ENCODE results near the gene HNRNPK.

Gene HNRNPK

DNA sequence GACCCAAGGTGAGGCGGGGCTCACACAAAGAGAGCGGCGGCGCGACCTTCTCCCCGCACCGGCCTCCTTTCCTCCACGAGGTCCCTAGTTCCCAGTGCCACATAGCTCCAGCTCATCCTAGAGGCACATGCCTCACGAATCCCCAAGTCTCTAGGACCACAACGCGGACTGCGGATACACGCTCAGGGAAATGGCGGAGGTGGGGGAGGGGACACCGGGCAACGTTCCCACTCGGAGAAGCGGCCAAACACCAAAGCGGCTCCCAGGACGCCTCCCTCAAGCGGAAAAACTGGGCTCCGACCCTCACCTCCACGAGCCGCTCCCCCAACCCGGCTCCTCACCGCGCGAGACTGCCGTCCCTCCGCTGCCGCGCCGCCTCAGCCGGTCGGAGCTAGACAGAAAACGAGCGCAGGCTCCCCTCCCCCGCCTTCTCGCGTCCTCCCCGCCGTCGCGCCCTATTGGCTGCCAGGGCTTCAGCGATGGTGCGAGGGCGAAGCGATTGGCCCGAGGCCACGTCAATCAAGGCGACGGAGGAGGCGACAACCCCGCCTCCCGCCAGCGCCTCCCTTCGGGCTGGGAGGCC is at the start of gene HNRNPK:
TSS of gene HNRNPK (minus strand) at position 404 of the 583 bp plus-strand sequence. CDS start 1,963 bp downstream, outside the sequence.
- peak; percentile 100 for DNase-seq
- peak; percentile 89 for ATAC-seq

GRCh38 chr9:84027201-84027600 is 47.2 kb upstream of the HNRNPK start:
- DNase-seq = no peak

GRCh38 chr9:84024041-84024575 is 44.1 kb upstream of the HNRNPK start:
- DNase-seq (no peak), ATAC-seq (no peak)

More at GRCh38 chr9:84027201-84027600, 47.2 kb upstream of the HNRNPK start:
- ATAC-seq = no peak

DNA sequence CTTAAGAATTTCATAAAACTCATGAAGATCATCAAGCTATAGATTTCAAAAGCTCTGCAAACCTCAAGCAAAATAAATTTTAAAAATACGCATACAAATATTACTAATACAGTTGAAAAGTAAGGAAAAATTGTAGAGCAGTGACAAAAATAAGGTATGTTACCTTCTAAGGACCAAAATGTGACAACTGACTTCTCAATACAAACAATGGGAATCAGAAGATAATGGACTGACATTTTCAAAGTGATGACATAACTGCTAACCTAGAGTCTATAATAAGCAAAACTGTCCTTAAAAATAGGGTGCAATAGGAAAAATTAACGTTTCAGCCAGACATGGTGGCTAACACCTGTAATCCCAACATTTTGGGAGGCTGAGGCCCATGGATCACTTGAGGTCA is 27.6 kb upstream of the HNRNPK start:
- DNase-seq = no peak
- ATAC-seq = no peak

DNA sequence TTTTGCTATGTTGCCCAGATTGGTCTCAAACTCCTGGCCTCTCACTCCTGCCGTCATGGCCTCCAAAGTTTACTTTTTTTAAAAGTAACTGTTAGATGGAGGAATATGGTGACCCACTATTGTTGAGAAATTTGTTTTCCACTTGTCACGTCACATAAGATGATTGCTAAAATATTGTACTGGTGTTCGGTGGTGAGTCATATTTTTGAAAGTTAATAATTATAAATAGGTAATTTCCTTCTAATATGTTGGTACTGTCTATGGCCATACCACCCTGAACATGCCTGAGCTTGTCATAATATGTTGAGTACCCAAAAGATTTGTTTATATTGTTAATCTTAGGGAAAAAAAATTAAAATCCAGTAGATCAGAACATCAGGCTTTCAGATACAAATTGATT is 23.2 kb upstream of the HNRNPK start:
- ATAC-seq (no peak), DNase-seq (no peak)

DNA sequence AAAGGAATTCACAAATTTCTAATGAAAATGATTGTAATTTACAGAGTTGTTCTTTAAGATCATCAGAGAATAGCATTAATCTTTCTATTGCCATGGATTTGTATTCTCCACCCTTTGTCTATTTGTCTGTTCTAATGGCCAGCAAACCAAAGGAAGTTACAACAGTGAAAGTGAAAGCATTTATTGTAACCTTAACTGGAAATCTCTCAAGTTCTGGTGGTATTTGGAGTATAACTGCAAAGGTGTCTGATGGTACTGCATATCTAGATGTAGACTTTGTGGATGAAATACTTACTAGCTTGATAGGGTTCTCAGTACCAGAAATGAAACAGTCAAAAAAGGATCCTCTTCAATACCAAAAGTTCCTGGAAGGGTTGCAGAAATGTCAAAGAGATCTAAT is 22.3 kb upstream of the HNRNPK start:
- DNase-seq (no peak), ATAC-seq (no peak)

GRCh38 chr9:84001621-84002020 is 21.6 kb upstream of the HNRNPK start:
- ATAC-seq (no peak), DNase-seq (no peak)

GRCh38 chr9:84000186-84000585 is 20.2 kb upstream of the HNRNPK start:
- ATAC-seq = no peak
- DNase-seq = no peak

DNA sequence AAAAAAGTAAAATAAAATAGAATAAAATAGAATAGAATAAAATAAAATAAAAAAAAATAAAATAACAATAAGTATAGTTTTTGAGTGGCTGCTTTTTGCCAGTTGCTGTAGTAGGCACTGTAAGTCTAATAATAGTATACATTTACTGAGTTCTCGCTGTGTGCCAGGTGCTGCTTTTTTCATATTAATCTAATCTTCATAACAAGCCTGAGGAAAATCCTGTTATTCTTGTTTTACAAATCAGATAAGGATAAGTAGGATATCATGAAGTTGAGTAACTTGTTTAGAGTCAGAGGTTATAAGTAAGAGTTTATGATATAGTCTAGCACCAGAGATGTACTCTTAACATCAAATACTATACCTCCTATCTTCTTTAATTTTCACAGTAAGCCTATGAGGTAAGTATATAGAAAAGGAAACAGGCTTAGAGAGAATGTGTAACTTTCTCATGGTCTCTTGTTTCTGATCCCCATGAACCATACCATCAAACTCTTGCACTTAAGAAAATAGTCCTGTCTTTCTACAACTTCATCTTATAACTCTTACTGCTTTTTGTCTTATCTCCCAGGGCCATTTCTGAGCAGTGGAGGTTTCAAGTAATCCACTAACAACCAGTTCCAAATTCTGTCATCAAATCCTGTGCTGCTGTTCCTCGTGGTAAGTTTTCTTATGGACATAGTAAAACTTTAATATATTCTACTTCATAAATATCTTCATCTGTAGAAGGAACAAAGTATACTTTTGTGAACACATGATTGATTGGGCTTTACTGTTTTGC is 19.3 kb upstream of the HNRNPK start:
- DNase-seq = no peak
- no peak for ATAC-seq

GRCh38 chr9:83996126-83996525 is 16.1 kb upstream of the HNRNPK start:
- no peak for DNase-seq
- ATAC-seq = no peak

GRCh38 chr9:83992901-83993300 is 12.9 kb upstream of the HNRNPK start:
- no peak for DNase-seq
- no peak for ATAC-seq

DNA sequence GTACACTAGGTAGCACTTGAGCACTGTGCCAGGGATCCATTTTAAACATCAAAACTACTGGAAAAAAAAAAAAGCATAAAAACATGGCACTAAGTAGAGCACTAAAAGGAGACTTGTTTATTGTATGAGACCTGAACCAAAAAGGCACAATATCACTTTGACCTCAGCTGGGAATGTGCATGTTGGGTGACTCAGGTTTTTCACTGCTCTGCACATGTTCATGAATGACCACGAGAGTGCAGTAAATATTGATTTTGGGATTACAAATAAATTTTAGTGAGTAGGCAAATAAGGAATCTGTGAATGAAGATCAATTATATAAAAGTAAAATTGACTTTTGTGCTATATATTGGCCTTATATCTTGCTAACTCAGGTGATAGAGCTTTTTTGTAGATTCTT is 12.4 kb upstream of the HNRNPK start:
- DNase-seq (no peak), ATAC-seq (no peak)

GRCh38 chr9:83991355-83991754 is 11.3 kb upstream of the HNRNPK start:
- DNase-seq (no peak), ATAC-seq (no peak)

GRCh38 chr9:83988411-83988810 is 8.4 kb upstream of the HNRNPK start:
- ATAC-seq (no peak), DNase-seq (no peak)

DNA sequence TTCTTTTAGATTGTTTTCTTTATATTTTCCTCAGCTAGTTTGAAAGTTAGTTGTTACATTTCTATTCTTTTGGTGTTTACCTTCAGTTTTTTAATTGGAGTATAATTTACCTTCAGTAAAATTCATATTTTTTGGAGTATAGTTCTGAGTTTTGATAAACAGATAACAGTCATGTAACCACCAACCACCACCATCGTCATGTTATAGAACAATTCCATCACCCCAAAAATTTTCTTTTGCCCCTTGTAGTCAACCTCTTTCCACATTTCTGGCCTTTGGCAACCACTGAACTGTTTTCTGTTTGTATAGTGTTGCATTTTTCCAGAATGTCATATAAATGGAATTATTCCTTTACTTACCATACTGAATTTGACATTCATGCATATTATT is 7.4 kb upstream of the HNRNPK start:
- DNase-seq = no peak
- ATAC-seq = no peak

DNA sequence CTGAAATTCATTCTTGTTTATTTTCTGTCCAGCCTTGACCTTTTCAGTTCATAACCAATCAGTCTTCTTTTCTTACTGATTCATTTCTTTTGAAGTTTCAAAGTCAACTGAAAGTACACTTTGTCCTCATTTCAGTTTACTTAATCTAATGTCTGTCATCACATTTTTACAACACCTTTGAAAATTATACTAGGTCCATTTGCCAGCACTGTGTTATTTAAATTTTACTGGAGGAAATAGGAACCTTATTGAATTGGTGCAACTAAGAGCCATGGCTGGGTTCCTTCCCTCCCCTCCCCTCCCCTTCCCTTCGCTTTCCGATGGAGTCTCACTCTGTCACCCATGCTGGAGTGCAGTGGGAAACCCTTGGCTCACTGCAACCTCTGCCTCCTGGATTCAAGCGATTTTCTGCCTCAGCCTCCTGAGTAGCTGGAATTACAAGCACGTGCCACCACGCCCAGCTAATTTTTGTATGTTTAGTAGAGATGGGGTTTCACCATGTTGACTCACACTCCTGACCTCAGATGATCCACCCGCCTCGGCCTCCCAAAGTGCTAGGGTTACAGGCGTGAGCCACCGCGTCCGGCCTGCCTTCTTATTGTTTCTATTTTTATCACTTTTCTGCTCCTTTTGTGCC is 6.9 kb upstream of the HNRNPK start:
- DNase-seq (peak; percentile 34), ATAC-seq (peak; percentile 57)

DNA sequence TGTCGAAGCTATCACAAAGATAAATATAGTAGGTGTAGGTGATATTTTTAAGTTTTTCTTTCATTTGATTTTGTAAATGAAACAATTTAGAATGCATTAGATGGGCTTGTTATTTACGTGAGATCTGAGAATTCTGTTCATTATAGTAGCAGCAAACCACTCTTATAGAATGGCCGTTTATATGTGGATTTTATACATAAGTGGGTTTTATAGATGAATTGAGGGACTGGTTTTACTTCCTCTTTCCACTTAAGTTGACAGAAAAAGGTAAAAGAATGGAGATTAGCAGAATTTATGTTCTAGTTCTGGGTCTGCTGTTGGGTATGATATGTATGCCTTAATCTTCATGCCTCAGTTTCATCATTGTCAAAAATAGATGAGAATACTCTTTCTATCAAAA is 6.2 kb upstream of the HNRNPK start:
- no peak for ATAC-seq
- DNase-seq = no peak

DNA sequence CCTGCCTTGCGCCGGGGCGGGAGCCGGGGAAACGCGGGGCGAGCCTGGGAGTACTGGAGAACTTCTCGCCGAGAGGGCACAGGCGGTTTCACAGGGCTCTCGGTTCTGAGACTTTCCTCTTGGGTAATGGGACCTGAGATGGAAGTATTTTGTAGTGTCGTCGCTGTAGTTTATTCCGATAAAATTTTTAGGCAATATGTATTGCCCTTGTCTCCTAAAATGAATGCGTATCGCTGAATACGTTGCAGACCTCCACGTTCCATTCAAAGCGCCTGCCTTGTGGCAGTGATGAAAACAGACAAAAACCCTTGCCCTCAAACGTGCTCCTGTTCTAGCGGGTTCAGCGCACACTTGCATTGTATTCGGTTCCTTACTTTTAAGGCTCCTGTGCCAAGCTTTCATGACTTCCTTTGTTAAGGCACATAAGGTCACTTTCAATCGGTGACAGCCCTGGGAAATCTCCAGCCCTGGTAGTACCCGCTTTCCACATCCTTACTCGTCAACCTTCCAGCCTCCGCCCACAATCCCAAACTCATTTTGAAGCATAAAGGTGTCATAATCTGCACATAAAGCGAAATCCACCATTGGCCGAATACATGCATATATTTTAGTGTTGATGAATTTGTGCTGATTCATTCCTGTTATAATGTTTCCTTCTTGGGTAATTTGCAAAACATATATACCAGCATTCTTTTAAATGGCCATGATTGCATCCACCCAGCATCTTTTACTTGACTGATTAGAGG is 1.3 kb upstream of the HNRNPK start:
- DNase-seq = peak; percentile 32
- no peak for ATAC-seq

DNA sequence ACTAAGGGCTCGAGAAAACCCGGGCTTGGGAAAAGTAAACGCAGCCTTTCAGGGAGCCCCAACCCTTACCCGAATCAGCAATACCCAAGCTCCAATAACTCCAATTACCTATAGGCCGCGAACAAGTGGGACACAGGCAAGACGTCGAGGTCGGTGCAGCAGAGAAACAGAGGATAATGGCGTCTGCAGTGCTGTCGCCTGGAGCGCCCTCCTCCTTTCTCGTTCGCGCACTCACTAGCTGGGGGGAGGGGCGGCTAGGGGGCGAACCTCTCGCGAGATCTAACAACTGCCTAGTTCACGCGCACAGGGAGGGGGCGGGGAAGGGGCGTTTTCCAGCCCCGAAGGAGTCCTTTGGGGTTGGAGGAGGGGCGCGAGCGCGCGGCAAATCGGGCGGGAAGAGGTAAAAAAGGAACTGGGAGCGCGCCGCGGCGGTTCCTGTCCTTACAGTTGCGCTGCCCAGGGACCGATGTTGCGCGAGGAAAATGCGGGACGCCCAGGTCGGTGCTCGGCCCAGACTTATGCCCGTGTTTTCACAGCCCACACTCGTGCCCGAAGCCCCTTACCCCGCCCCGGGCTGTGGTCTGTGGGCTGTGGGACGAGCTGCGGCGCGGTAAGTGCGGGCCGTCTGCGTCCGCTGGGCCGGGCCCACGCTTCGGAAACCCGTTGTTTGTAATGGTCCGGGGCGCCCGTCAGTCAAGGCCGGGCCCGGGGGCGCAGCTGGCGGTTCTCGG is 545 bp upstream of the HNRNPK start, which contains the start of gene RMI1:
TSS of gene RMI1 (plus strand) at position 411 of the 731 bp plus-strand sequence. CDS start 20,182 bp downstream, outside the sequence.
- peak; percentile 100 for DNase-seq
- ATAC-seq = peak; percentile 81

DNA sequence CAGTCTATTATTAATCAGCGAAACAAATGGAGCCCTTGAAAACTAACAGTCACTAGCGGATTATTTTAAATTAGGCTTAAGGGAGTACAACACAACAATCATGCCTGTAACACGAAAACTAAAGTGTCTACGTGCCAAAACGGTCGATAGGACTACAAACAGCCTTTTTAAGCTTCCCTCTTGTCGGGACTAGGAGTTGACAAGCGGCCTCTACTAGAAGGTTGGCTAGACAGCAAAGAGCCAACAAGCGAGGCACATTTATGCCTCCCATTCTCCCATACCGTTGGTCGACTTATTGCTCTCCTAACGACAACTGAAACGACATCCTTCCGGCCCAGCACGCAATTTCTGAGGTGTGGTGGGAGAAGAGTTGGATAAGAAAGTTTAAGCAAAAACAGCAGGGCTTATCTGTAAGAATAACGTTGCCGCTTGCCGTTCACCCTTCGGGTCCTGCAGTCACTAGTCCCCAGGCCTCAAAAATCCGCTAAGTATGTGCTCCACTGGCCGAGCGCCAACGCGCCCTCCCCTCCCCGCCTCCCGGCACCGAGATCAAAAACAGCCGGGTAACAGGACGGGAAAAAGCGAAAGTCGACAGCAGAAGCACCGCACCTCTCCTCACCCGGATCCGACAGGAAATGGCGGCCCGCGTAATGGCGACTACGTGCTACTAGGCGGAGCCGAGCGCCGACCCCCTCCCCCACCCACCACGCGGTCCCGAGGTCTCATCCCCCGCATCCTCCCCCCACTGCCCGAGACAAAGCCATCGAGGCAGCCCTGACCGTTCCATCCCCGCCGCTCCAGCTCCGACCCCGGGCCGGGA is 813 bp downstream of the HNRNPK start:
- peak; percentile 54 for ATAC-seq
- peak; percentile 90 for DNase-seq

DNA sequence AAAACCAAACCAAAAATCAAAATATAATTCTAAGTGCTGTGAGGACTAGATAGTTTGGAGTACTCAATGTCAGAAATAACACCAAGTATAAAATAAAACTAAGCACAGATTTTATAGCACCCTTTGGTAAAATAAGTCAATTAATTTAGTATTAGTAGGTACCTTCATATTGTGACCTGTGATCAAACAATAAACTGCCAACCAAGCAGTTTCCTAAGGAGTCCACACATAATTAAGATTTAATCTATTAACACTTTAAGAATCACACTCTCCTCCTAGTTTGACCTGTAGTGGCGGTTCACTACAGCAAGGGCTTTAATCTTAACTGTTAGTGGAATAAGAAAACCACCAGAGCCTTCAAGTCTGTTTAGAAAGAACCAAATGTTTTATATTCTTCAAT is 2.8 kb downstream of the HNRNPK start:
- DNase-seq (no peak), ATAC-seq (no peak)

Data from stimulated activated naive CD8-positive, alpha-beta T cell treated with anti-CD3 and anti-CD28 coated beads, Interleukin-15, Interleukin-2, amounts not matched to agents 100 U/mL and 50 U/mL, for 24 hours (primary cell).